ENCODE data around the gene EPHA6. TPM values are rescaled to one million over a fixed set of nuclear protein-coding genes. Genes with fewer than 3 reads are reported as not detected.

Gene EPHA6
- total and polyA plus RNA-seq, 2 donors (not counting 1 experiment from before 2014, with no cell fraction given), result not detected

DNA sequence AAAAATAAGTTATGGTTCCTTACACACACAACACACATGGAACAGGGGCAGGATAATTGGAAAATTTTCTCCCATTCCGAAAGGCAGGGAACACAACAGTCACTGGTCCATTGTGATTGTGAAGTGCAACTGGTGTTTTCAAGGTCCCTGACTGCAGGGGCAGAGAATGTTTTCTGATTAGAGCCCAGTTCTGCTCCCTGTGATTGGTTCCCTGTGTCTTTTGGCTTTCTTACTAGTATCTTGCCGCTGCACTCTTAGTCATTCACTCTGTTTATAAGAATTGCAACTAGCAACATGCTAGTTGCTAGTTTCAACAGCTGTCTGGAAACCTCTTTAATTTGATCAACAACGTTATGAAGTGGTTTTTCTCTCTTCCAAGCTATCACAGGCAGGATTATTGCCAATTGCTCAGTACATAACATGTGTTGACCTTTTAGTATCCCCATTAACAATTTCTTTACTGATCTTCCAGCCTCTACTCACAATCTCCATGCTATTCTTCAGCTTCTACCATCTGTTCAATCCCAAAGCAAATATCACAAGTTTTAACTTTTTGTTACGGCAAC is 177.5 kb downstream of the EPHA6 start:
- no peaks in the 10 kb centered on the region for H4K20me1 ChIP-seq (ENCODE audit: control insufficient read depth, insufficient read depth, low read length, poor library complexity, severe bottlenecking)
- no peaks in the 10 kb centered on the region for H3K79me2 ChIP-seq (ENCODE audit: control insufficient read depth, insufficient read depth, low read length)
- 85% methylated on average over 2 of the region's 4 CpGs for WGBS (ENCODE audit: insufficient coverage)
- no peak overlapping the region for H3K4me2 ChIP-seq (replicated peaks; ENCODE audit: low read depth, low read length, poor library complexity, severe bottlenecking)
- intact Hi-C loops (cut with micrococcal nuclease), result no loop called here
- H3K9ac ChIP-seq (ENCODE audit: low read length), result no peak overlapping the region
- no peaks in the 10 kb centered on the region for H3K27me3 Mint-ChIP-seq
- H3K27ac Mint-ChIP-seq, result no peak overlapping the region
- ATAC-seq (ENCODE audit: low read depth) (no peak), DNase-seq (no peak)
- no peaks in the 10 kb centered on the region for H3K4me1 ChIP-seq (ENCODE audit: control insufficient read depth in 2 of 2, insufficient read depth in 2 of 2, low read length in 2 of 2)
- H3K4me1 Mint-ChIP-seq, result no peaks in the 10 kb centered on the region
- ChIA-PET CTCF (no interaction called here), POLR2A (no interaction called here)
- TF ChIP-seq EZH2 (IDR thresholded peaks at IDR 0.05; ENCODE audit: borderline replicate concordance, insufficient read depth, low read depth, low read length, poor library complexity, severe bottlenecking), result no peak
- TF ChIP-seq, protein P1, sequence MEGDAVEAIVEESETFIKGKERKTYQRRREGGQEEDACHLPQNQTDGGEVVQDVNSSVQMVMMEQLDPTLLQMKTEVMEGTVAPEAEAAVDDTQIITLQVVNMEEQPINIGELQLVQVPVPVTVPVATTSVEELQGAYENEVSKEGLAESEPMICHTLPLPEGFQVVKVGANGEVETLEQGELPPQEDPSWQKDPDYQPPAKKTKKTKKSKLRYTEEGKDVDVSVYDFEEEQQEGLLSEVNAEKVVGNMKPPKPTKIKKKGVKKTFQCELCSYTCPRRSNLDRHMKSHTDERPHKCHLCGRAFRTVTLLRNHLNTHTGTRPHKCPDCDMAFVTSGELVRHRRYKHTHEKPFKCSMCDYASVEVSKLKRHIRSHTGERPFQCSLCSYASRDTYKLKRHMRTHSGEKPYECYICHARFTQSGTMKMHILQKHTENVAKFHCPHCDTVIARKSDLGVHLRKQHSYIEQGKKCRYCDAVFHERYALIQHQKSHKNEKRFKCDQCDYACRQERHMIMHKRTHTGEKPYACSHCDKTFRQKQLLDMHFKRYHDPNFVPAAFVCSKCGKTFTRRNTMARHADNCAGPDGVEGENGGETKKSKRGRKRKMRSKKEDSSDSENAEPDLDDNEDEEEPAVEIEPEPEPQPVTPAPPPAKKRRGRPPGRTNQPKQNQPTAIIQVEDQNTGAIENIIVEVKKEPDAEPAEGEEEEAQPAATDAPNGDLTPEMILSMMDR (IDR thresholded peaks at IDR 0.05), result no peak
- H3K4me3 Mint-ChIP-seq, result no peak overlapping the region
- H3K9me3 ChIP-seq (ENCODE audit: control extremely low read depth in 1 of 3, control insufficient read depth in 2 of 3, insufficient read depth in 1 of 3, low read length in 2 of 3), result no peaks in the 10 kb centered on the region
- no peak overlapping the region for H3K4me3 ChIP-seq (ENCODE audit: control extremely low read depth in 1 of 5, extremely low read depth in 1 of 5, insufficient read depth in 1 of 5, low read depth in 2 of 5, low read length in 4 of 5)
- H3K36me3 ChIP-seq (replicated peaks in 1 of 2; ENCODE audit: control extremely low read depth in 1 of 2, control insufficient read depth in 1 of 2, extremely low read depth in 1 of 2, insufficient read depth in 2 of 2, low read length in 1 of 2), result no peaks in the 10 kb centered on the region
- no peak overlapping the region for H3K27ac ChIP-seq (ENCODE audit: low read length in 2 of 2)
- H3K9me3 Mint-ChIP-seq (ENCODE audit: insufficient read depth), result no peaks in the 10 kb centered on the region
- no peak overlapping the region for H2AFZ ChIP-seq (ENCODE audit: insufficient read depth, low read depth, low read length, poor library complexity, severe bottlenecking)
- no peaks in the 10 kb centered on the region for H3K27me3 ChIP-seq (replicated peaks in 1 of 4; ENCODE audit: control extremely low read depth in 1 of 4, control insufficient read depth in 3 of 4, insufficient read depth in 4 of 4, low read length in 3 of 4)

DNA sequence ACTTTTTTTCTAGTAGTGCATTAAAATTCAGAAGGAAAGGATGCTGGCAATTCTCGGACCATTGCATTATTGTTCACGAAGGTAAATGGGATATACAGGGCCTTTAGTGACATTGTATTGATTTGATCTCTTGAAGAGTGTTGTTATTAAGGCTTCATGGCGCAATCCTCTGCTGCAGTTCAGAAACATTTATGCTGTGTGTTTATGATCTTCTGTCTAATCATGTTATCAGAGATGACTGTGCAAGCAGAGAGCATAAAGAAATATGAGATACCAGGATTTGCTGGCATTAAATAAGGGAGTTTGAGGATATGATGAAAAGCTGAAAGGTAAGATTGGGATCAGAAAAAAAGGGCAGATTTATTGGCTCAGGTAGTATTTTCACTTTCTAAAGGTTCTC is 180.6 kb downstream of the EPHA6 start:
- H3K27me3 ChIP-seq (replicated peaks in 1 of 4; ENCODE audit: control extremely low read depth in 1 of 4, control insufficient read depth in 3 of 4, insufficient read depth in 4 of 4, low read length in 3 of 4), result no peaks in the 10 kb centered on the region
- H3K9me3 ChIP-seq (ENCODE audit: control extremely low read depth in 1 of 3, control insufficient read depth in 2 of 3, insufficient read depth in 1 of 3, low read length in 2 of 3), result no peaks in the 10 kb centered on the region
- no peak overlapping the region for H3K4me3 Mint-ChIP-seq
- WGBS (ENCODE audit: insufficient coverage), result 94% methylated on average over 3 of the region's 3 CpGs
- no peak overlapping the region for H3K27ac ChIP-seq (ENCODE audit: low read length in 2 of 2)
- H3K4me3 ChIP-seq (ENCODE audit: control extremely low read depth in 1 of 5, extremely low read depth in 1 of 5, insufficient read depth in 1 of 5, low read depth in 2 of 5, low read length in 4 of 5), result no peak overlapping the region
- no peaks in the 10 kb centered on the region for H3K79me2 ChIP-seq (ENCODE audit: control insufficient read depth, insufficient read depth, low read length)
- ChIA-PET POLR2A (no interaction called here), CTCF (no interaction called here)
- DNase-seq (no peak), ATAC-seq (ENCODE audit: low read depth) (no peak)
- H3K9ac ChIP-seq (ENCODE audit: low read length), result no peak overlapping the region
- no peak overlapping the region for H3K4me2 ChIP-seq (replicated peaks; ENCODE audit: low read depth, low read length, poor library complexity, severe bottlenecking)
- intact Hi-C loops (cut with micrococcal nuclease), result no loop called here
- H3K4me1 ChIP-seq (ENCODE audit: control insufficient read depth in 2 of 2, insufficient read depth in 2 of 2, low read length in 2 of 2), result no peaks in the 10 kb centered on the region
- H2AFZ ChIP-seq (ENCODE audit: insufficient read depth, low read depth, low read length, poor library complexity, severe bottlenecking), result no peak overlapping the region
- H3K9me3 Mint-ChIP-seq (ENCODE audit: insufficient read depth), result no peaks in the 10 kb centered on the region
- no peaks in the 10 kb centered on the region for H4K20me1 ChIP-seq (ENCODE audit: control insufficient read depth, insufficient read depth, low read length, poor library complexity, severe bottlenecking)
- H3K27me3 Mint-ChIP-seq, result no peaks in the 10 kb centered on the region
- no peak overlapping the region for H3K27ac Mint-ChIP-seq
- TF ChIP-seq, protein P1 (IDR thresholded peaks at IDR 0.05), result no peak
- TF ChIP-seq EZH2 (IDR thresholded peaks at IDR 0.05; ENCODE audit: borderline replicate concordance, insufficient read depth, low read depth, low read length, poor library complexity, severe bottlenecking), result no peak
- H3K4me1 Mint-ChIP-seq, result no peaks in the 10 kb centered on the region
- H3K36me3 ChIP-seq (replicated peaks in 1 of 2; ENCODE audit: control extremely low read depth in 1 of 2, control insufficient read depth in 1 of 2, extremely low read depth in 1 of 2, insufficient read depth in 2 of 2, low read length in 1 of 2), result no peaks in the 10 kb centered on the region

Data from B cell (primary cell).